K562 (cell line): ENCODE data around the gene ALDH3B2. TPM values are rescaled to one million over a fixed set of nuclear protein-coding genes. Genes with fewer than 3 reads are reported as not detected.

Experiments
- ATAC-seq: fragments of 200-7000 bp; cut with Tn5 transposase; 3 replicates; pipeline ENCODE4 v1.9.1; 2020; ENCODE audit warnings: moderate library complexity
- BruUV-seq: library from RNA; stranded (reverse); fragments of 400-500 nt; replicated peaks from 2 replicates; lab custom pipeline; 2021; lab: Mats Ljungman, UMichigan
- CTCF ChIA-PET: fragments of 300-600 bp; formaldehyde crosslinking; extraction: SDS; loops from one replicate; lab custom pipeline; 2021; ENCODE audit warnings: low intra/inter-chr PET ratio; lab: Yijun Ruan, JAX
- POLR2A ChIA-PET: fragments of 300-600, 350-650 bp; sonication (Branson Sonifier 250); formaldehyde crosslinking; extraction: SDS; loops from one replicate; lab custom pipeline; 2021; ENCODE audit warnings: antibody characterized with exemption, inconsistent platforms; lab: Yijun Ruan, JAX
- DNase-seq, 4 experiments: peaks; one replicate each; pipeline versions ENCODE4 v3.0.0 to v3.0.0-alpha.2; 2011 to 2018; ENCODE audit warnings: low spot score in 3 of 4, mixed read lengths in 3 of 4; ENCODE audit errors: extremely low read depth in 1 of 4
- FAIRE-seq: peaks from 2 replicates; lab custom pipeline; 2011; peaks lifted over from hg19 to GRCh38; lab: Jason Lieb, UNC
- H2AFZ ChIP-seq: 2 replicates; pipeline ENCODE4 v1.6.0; 2011; ENCODE audit warnings: low read depth, low read length, control low read depth, inconsistent platforms
- H3K27ac ChIP-seq: fragments of 200-600 bp; 3 replicates; pipeline ENCODE4 v1.8.0; 2011; ENCODE audit warnings: low read depth, mild to moderate bottlenecking, control low read depth, inconsistent platforms, low read length, moderate library complexity, mixed read lengths; ENCODE audit errors: extremely low read depth
- H3K27me3 ChIP-seq, 2 experiments: fragments of 300-600 bp in 1 of 2; 2 replicates in 1 of 2; 3 replicates in 1 of 2; pipeline versions ENCODE4 v1.6.0 to v1.8.0; 2011; ENCODE audit warnings: inconsistent platforms in 2 of 2, low read length in 2 of 2, mild to moderate bottlenecking in 1 of 2, mixed read lengths in 1 of 2, moderate library complexity in 1 of 2; ENCODE audit not compliant: control insufficient read depth in 2 of 2, insufficient read depth in 2 of 2
- H3K36me3 ChIP-seq: fragments of 300-600 bp; 3 replicates; pipeline ENCODE4 v1.8.0; 2011; ENCODE audit warnings: mild to moderate bottlenecking, low read length, inconsistent platforms; ENCODE audit not compliant: control insufficient read depth, insufficient read depth
- H3K4me1 ChIP-seq, 2 experiments: fragments of 200-600 bp in 1 of 2; replicated peaks in 1 of 2; 2 replicates in 1 of 2; 3 replicates in 1 of 2; pipeline versions ENCODE4 v1.5.1 to v1.8.0; 2011; ENCODE audit warnings: inconsistent platforms in 2 of 2, low read length in 2 of 2, mild to moderate bottlenecking in 1 of 2, mixed read lengths in 1 of 2, moderate library complexity in 1 of 2; ENCODE audit not compliant: control insufficient read depth in 2 of 2, insufficient read depth in 2 of 2
- H3K4me2 ChIP-seq: 2 replicates; pipeline ENCODE4 v1.6.1; 2011; ENCODE audit warnings: low read length, control low read depth, inconsistent platforms, mixed read lengths; ENCODE audit not compliant: insufficient read depth
- H3K4me3 ChIP-seq: fragments of 200-600 bp; sonication (generic), shearing (Covaris generic); 2 replicates; pipeline ENCODE4 v1.5.1; 2016; ENCODE audit warnings: control low read depth, inconsistent platforms
- H3K79me2 ChIP-seq: fragments of 200-600 bp; 3 replicates; pipeline ENCODE4 v1.8.0; 2011; ENCODE audit warnings: low read length, inconsistent platforms; ENCODE audit not compliant: control insufficient read depth, insufficient read depth
- H3K9ac ChIP-seq, 2 experiments: 2 replicates each; pipeline versions ENCODE4 v1.6.0 to v1.6.1; 2011; ENCODE audit warnings: low read depth in 2 of 2, low read length in 2 of 2, control low read depth in 1 of 2, inconsistent platforms in 1 of 2, mild to moderate bottlenecking in 1 of 2, mixed read lengths in 1 of 2; ENCODE audit not compliant: insufficient read depth in 1 of 2
- H3K9me1 ChIP-seq: one replicate; pipeline ENCODE4 v1.6.0; 2011; ENCODE audit warnings: inconsistent platforms, mild to moderate bottlenecking, low read length, moderate library complexity; ENCODE audit not compliant: control insufficient read depth, insufficient read depth
- H3K9me3 ChIP-seq: replicated peaks from 2 replicates; pipeline ENCODE4 v1.5.1; 2011; ENCODE audit warnings: low read depth, low read length, inconsistent platforms; ENCODE audit not compliant: control insufficient read depth, insufficient read depth
- H4K20me1 ChIP-seq: replicated peaks from 2 replicates; pipeline ENCODE4 v1.6.1; 2011; ENCODE audit warnings: low read length, inconsistent platforms, mixed read lengths; ENCODE audit not compliant: control insufficient read depth, insufficient read depth
- CBX3 ChIP-seq, 2 experiments: IDR thresholded peaks; 1 replicate in 1 of 2; 2 replicates in 1 of 2; pipeline ENCODE4 v1.6.1; 2012; ENCODE audit warnings: inconsistent platforms in 2 of 2, low read length in 2 of 2, borderline replicate concordance in 1 of 2, control low read depth in 1 of 2
- CXXC5 ChIP-seq: fragments of 250-450 bp; sonication (Bioruptor Pico); IDR thresholded peaks from 2 replicates; pipeline ENCODE4 v1.8.0; 2022; ENCODE audit warnings: inconsistent platforms, mild to moderate bottlenecking, moderate library complexity
- GATAD2A ChIP-seq: fragments of 450-650 bp; IDR thresholded peaks from 2 replicates; pipeline ENCODE4 v1.6.1; 2017
- MIER1 ChIP-seq: fragments of 450-650 bp; IDR thresholded peaks from 2 replicates; pipeline ENCODE4 v1.6.1; 2016; ENCODE audit warnings: antibody characterized with exemption, mild to moderate bottlenecking, low read depth
- RB1 ChIP-seq: fragments of 450-650 bp; IDR thresholded peaks from 2 replicates; pipeline ENCODE4 v1.6.1; 2017; ENCODE audit warnings: low read depth, mild to moderate bottlenecking
- RFX5 ChIP-seq: IDR thresholded peaks from 2 replicates; pipeline ENCODE4 v1.6.1; 2011; ENCODE audit warnings: low read depth, mild to moderate bottlenecking, improper control_type of control experiment, low read length
- TRIM24 ChIP-seq, 2 experiments: fragments of 450-650 bp; IDR thresholded peaks; 2 replicates each; pipeline ENCODE4 v1.6.1; 2016
- U2AF2 ChIP-seq: fragments of 200-400 bp; formaldehyde crosslinking; optimal IDR thresholded peaks from 2 replicates; pipeline ENCODE3; 2017; ENCODE audit warnings: low read depth, mild to moderate bottlenecking, low read length
- ZNF184 ChIP-seq: sonication (generic); formaldehyde crosslinking; IDR thresholded peaks from 2 replicates; pipeline ENCODE4 v1.5.0; 2020; ENCODE audit warnings: missing genetic modification reagents
- ZNF239 ChIP-seq: fragments of 250-450 bp; sonication (Bioruptor Pico); IDR thresholded peaks from 2 replicates; pipeline ENCODE4 v1.4.0; 2020; ENCODE audit warnings: mild to moderate bottlenecking
- ZNF24 ChIP-seq: fragments of 450-650 bp; IDR thresholded peaks from 2 replicates; pipeline ENCODE4 v1.6.1; 2016
- ZNF584 ChIP-seq: fragments of 200-800 bp; sonication (Bioruptor generic); IDR thresholded peaks from 2 replicates; pipeline ENCODE4 v1.6.1; 2016; ENCODE audit warnings: low read depth, mild to moderate bottlenecking, missing genetic modification characterization, missing compliant biosample characterization
- ZNF766 ChIP-seq: fragments of 200-800 bp; sonication (Bioruptor generic); conservative IDR thresholded peaks from 2 replicates; pipeline ENCODE4 v1.6.1; 2016; ENCODE audit warnings: missing genetic modification characterization, missing compliant biosample characterization
- WGBS: fragments of 100-300 bp; shearing (Covaris generic); methylation state at CpG from one replicate; pipeline ENCODE4 v1.1.6; 2016; ENCODE audit warnings: low coverage, mixed read lengths; ENCODE audit not compliant: insufficient coverage; ENCODE audit errors: missing lambda C conversion rate; 5-methylcytosine and 5-hydroxymethylcytosine counted together
- in situ Hi-C: fragments of 300-500 bp; cut with MboI; formaldehyde crosslinking; loops from 4 replicates; pipeline ENCODE4 v1.15.0; 2018; ENCODE audit warnings: inconsistent platforms, mixed read lengths
- intact Hi-C: fragments of 100-400 bp; cut with micrococcal nuclease; formaldehyde crosslinking; loops from 2 replicates; pipeline ENCODE4 v1.14.2; 2022
- polyA plus RNA-seq, 8 experiments: library from polyadenylated mRNA; depleted of rRNA in 4 of 8; stranded (reverse) in 5 of 8; unstranded in 3 of 8; fragments of >200 nt; fragmentation: Nextera tagmentation in 2 of 8; fragmentation: Illumina TruSeq in 1 of 8; extraction: Ambion mirVana in 2 of 8; extraction: Trizol in 1 of 8; gene quantifications; 2 replicates each; pipeline versions ENCODE4 v1.2.1 to v1.2.3, GENCODE V29; 2011 to 2014; ENCODE audit warnings: inconsistent platforms in 1 of 8, missing spikeins in 1 of 8
- total RNA-seq, 7 experiments: library from RNA; depleted of rRNA in 6 of 7; stranded (reverse); fragments of >200 nt in 6 of 7; fragmentation: Illumina TruSeq in 2 of 7; extraction: Trizol in 2 of 7; gene quantifications; 2 replicates each; pipeline versions ENCODE4 v1.2.1 to v1.2.3, GENCODE V29; 2011 to 2021; ENCODE audit warnings: low replicate concordance in 1 of 7
- TF ChIP-seq, protein P1 (sequence below): sonication (generic); formaldehyde crosslinking; IDR thresholded peaks from 2 replicates; pipeline ENCODE4 v1.8.1; 2022; ENCODE audit warnings: missing genetic modification reagents
- TF ChIP-seq, protein P2 (sequence below): sonication (generic); formaldehyde crosslinking; IDR thresholded peaks from 2 replicates; pipeline ENCODE4 v1.8.1; 2023; ENCODE audit warnings: mild to moderate bottlenecking, missing genetic modification reagents
- TF ChIP-seq, protein P3 (sequence below): fragments of 450-650 bp; IDR thresholded peaks from 2 replicates; pipeline ENCODE4 v1.6.1; 2014; ENCODE audit warnings: low read depth, mild to moderate bottlenecking, moderate library complexity, borderline replicate concordance

ALDH3B2 gene
- total and polyA plus RNA-seq, 9 of the 15 experiments (the other 6 are each of a cell fraction or from before 2014, with no cell fraction given), result not detected

DNA sequence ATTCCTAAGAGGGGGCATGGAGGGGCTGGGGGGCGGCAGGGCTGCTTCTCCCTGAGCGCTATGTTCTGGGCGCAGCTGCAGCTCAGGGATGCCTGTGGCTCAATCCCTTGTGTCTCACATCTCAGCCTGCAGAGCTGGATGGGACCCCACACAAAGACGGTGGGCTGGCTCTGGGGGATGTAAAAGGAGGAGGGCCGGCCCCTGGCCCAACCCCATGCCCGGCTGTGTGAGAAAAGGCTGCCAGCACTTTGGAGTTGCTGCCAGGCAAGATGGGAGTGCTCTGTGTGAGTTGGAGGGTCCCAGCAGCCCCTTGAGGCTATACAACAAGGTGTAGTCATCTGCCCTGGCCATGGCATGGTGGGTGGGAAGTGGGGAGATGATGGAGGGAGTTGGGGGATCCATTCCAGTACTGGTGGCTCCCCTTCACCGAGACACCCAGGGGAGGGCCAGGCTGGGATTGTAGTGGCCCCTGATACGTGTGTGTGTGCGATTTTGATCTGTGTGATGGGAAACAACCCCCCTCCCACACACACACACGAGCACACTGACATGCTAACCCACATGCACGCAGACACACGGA, 33.6 kb downstream of the ALDH3B2 start (continued):
- TF ChIP-seq MIER1 (no peak), ZNF184 (CRISPR knock-in tag) (no peak), ZNF239 (CRISPR knock-in tag) (no peak), ZNF766 (CRISPR knock-in tag) (no peak)
- TF ChIP-seq, protein P1, sequence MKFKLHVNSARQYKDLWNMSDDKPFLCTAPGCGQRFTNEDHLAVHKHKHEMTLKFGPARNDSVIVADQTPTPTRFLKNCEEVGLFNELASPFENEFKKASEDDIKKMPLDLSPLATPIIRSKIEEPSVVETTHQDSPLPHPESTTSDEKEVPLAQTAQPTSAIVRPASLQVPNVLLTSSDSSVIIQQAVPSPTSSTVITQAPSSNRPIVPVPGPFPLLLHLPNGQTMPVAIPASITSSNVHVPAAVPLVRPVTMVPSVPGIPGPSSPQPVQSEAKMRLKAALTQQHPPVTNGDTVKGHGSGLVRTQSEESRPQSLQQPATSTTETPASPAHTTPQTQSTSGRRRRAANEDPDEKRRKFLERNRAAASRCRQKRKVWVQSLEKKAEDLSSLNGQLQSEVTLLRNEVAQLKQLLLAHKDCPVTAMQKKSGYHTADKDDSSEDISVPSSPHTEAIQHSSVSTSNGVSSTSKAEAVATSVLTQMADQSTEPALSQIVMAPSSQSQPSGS (CRISPR knock-in tag), result no peak

DNA sequence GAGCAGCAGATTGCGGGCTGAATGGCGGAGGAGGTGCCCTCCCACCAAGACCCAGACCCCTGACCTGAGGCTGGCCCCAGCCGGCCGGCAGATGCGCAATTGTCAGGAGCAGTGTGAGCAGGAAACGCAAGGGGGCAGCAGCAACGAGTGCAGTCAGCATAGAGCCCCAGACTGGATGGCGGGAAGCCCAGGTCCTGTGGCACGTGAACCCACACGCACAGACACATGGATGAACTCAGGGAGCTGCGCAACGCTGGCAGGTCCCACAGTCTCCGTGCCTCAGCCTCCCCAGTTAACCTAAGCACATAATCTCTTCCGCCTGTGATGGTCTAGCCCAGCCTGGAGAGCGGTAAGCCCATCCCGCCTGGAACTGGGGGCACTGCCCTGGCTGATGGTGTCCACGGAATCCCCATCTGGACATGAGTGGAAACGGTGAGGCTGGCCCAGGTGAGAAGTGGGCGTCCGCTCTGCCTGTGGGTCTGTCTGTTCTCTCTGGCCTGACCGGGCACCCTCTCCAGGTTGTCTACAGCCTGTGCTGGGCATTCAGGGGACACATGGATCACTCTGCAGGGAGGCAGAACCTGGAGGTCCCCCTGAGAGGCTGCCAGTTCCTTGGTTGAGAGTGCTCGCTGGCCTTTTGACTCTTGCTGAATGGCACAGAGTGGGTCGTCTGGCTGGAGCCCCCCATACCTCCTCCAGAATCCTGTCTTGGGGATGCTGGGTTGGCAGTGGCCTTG, 34.2 kb downstream of the ALDH3B2 start:
- H3K36me3 ChIP-seq, result no peaks in the 10 kb centered on the region
- ATAC-seq (peak; percentile 95), FAIRE-seq (peak; percentile 83), DNase-seq (peak; percentile 73 to 80 (median 75))
- 13% methylated on average over 19 of the region's 23 CpGs for WGBS
- no peaks in the 10 kb centered on the region for H4K20me1 ChIP-seq
- no peak overlapping the region for H3K4me3 ChIP-seq
- in situ Hi-C loops, result no loop called here
- peaks cover 0 to 19% of the 10 kb centered on the region in 2 experiments; a peak in 2 of 5 replicates for H3K27me3 ChIP-seq
- no TSS peak for BruUV-seq
- POLR2A ChIA-PET, result no interaction called here
- no peaks in the 10 kb centered on the region for H3K79me2 ChIP-seq
- H3K9ac ChIP-seq, result peak overlapping the region in 1 of 2 experiments; percentile 61; a peak in 2 of 4 replicates
- H3K9me3 ChIP-seq, result no peaks in the 10 kb centered on the region
- intact Hi-C loops, result loop anchor here (5.0 to 10.0 kb wide), 2 partner anchors 63 to 165 kb away; no protein-coding TSS in a partner anchor
- peaks cover 0 to 40% of the 10 kb centered on the region in 2 experiments; a peak in 3 of 5 replicates for H3K4me1 ChIP-seq
- H3K4me2 ChIP-seq, result no peak overlapping the region; the same call in 1 of the 2 replicates
- CTCF ChIA-PET, result no interaction called here
- peak overlapping the region; percentile 59 for H2AFZ ChIP-seq
- no peak overlapping the region for H3K27ac ChIP-seq
- H3K9me1 ChIP-seq, result no peaks in the 10 kb centered on the region
- no peak for TF ChIP-seq RFX5
- TF ChIP-seq ZNF584 (CRISPR knock-in tag), result no peak
- TF ChIP-seq ZNF24, result no peak
- 0 out of 4 replicates have a peak, but pooled peaks of 1 of the 2 experiments have one; percentile 30 for TF ChIP-seq TRIM24 (IDR thresholded peaks at IDR 0.05)
- TF ChIP-seq, protein P2, sequence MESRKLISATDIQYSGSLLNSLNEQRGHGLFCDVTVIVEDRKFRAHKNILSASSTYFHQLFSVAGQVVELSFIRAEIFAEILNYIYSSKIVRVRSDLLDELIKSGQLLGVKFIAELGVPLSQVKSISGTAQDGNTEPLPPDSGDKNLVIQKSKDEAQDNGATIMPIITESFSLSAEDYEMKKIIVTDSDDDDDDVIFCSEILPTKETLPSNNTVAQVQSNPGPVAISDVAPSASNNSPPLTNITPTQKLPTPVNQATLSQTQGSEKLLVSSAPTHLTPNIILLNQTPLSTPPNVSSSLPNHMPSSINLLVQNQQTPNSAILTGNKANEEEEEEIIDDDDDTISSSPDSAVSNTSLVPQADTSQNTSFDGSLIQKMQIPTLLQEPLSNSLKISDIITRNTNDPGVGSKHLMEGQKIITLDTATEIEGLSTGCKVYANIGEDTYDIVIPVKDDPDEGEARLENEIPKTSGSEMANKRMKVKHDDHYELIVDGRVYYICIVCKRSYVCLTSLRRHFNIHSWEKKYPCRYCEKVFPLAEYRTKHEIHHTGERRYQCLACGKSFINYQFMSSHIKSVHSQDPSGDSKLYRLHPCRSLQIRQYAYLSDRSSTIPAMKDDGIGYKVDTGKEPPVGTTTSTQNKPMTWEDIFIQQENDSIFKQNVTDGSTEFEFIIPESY, result peak; percentile 36; the same call in 1 of the 2 replicates
- TF ChIP-seq CBX3 (IDR thresholded peaks at IDR 0.05; ENCODE audit: borderline replicate concordance in 1 of 2, low read length in 2 of 2), result peak in 1 of 2 experiments; percentile 93; a peak in 1 of 3 replicates
- TF ChIP-seq CXXC5 (CRISPR knock-in tag), result peak; percentile 44; the same call in 1 of the 2 replicates
- no peak for TF ChIP-seq GATAD2A
- TF ChIP-seq RB1, result peak; percentile 91
- TF ChIP-seq, protein P3, sequence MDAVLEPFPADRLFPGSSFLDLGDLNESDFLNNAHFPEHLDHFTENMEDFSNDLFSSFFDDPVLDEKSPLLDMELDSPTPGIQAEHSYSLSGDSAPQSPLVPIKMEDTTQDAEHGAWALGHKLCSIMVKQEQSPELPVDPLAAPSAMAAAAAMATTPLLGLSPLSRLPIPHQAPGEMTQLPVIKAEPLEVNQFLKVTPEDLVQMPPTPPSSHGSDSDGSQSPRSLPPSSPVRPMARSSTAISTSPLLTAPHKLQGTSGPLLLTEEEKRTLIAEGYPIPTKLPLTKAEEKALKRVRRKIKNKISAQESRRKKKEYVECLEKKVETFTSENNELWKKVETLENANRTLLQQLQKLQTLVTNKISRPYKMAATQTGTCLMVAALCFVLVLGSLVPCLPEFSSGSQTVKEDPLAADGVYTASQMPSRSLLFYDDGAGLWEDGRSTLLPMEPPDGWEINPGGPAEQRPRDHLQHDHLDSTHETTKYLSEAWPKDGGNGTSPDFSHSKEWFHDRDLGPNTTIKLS, result peak; percentile 20; the same call in 1 of the 2 replicates
- no peak for TF ChIP-seq U2AF2
